ENCODE measurements around the gene NFATC1.

GRCh38 chr18:79380816-79381806, 14.6 kb upstream of the NFATC1 start:
- TF ChIP-seq, protein P1, sequence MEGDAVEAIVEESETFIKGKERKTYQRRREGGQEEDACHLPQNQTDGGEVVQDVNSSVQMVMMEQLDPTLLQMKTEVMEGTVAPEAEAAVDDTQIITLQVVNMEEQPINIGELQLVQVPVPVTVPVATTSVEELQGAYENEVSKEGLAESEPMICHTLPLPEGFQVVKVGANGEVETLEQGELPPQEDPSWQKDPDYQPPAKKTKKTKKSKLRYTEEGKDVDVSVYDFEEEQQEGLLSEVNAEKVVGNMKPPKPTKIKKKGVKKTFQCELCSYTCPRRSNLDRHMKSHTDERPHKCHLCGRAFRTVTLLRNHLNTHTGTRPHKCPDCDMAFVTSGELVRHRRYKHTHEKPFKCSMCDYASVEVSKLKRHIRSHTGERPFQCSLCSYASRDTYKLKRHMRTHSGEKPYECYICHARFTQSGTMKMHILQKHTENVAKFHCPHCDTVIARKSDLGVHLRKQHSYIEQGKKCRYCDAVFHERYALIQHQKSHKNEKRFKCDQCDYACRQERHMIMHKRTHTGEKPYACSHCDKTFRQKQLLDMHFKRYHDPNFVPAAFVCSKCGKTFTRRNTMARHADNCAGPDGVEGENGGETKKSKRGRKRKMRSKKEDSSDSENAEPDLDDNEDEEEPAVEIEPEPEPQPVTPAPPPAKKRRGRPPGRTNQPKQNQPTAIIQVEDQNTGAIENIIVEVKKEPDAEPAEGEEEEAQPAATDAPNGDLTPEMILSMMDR (IDR thresholded peaks at IDR 0.05) = peak; percentile 62 to 81 (median 71)
- TF ChIP-seq EP300 (IDR thresholded peaks at IDR 0.05) = no peak

All from ovary (tissue), 3 donors.